Measurements from ENCODE around the gene AGT.
"Not testable (repeated sequence)": the region's sequence is repeated elsewhere in the genome, so short reads cannot be mapped to it uniquely, and the experiment has no call there.

Gene AGT

DNA sequence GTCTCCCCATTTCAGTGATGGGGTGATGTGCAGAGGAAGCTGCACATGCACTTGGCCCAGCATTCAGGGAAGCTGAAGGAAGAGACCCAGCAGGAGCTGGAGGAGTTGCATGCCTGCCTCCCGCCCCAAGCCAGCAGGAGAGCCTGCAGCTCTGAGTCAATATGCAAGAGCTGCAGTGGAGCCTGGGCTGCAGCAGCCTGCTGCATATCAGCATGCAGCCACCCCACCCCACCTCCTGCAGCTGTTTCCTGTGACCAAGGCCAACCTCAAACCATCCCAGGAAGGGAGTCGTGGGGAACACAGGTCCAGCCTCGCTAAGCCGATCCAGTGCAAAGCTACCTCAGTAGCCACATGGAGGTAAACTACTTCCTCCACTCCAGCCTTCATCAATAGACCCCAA, 18.9 kb downstream of the AGT start:
- FAIRE-seq (no peak), DNase-seq (ENCODE audit: extremely low spot score, insufficient read length, low read depth) (no peak)

DNA sequence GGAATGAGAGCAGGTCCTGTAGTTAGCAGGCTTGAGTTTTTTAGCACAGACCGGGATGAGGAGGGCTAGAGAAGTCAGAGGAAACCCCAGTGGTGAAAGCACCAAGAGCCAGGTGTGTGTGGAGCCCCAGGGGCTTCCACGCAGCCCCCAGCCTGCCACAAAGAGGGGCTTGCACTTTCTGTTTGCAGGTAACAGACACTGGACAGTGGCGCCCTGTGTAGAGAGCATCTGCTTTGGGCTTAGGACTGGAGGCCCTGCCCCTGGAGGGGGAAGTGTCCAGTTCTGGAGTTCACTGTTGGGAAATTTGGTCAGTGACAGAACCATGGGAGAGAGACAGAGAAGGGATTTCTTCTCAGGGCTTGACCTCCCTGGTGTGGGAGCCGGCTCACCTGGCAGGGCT, 19.5 kb downstream of the AGT start:
- DNase-seq (ENCODE audit: extremely low spot score, insufficient read length, low read depth) (no peak), FAIRE-seq (no peak)

DNA sequence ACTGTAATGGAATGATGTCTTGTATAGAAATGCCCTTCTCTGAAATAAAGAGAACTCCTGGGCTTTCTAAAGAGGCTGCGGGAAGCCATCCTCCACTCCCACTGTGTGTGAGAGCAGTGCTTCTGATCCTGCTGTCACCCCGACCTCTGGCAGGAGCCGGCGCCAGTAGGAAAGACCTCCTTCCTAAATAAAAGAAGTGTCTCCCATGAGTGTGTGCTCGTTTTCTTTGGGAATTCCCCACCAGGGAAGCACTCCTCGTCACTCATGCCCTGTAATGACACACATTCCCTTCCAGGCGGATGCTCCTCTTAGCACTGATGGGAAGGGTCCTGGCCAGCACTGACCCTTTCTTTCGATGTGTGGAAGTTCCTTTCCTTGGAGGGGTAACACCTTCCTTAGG, 20.1 kb downstream of the AGT start:
- DNase-seq (ENCODE audit: extremely low spot score, insufficient read length, low read depth) (no peak), FAIRE-seq (no peak)

DNA sequence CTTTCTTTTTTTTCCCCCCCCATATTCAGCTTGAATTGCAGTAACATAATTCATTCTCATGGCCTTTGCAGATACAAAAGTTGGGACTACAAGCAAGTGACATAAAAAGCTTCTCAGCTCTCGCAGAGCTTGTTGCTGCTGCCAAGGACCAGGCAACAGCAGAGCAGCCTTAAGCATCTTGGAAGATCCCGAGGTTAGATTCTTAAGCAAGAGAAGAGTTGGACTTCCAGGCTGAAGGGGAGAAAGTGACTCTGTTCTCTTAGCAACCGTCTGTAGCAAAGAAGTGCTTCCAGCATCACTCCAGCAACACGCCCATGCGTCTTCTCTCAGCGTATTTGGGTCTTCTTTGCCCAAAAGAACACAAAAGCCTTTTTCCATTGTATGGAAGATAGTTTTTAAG, 20.7 kb downstream of the AGT start:
- no peak for DNase-seq (ENCODE audit: extremely low spot score, insufficient read length, low read depth)
- FAIRE-seq = no peak

- no peak for FAIRE-seq
These were observed 22.3 kb downstream of the AGT start for GRCh38 chr1:230691615-230692014.

GRCh38 chr1:230690101-230690500, 23.8 kb downstream of the AGT start:
- no peak for FAIRE-seq
- no peak for DNase-seq (ENCODE audit: extremely low spot score, insufficient read length, low read depth)

More at GRCh38 chr1:230691615-230692014, 22.3 kb downstream of the AGT start:
- no peak for DNase-seq (ENCODE audit: extremely low spot score, insufficient read length, low read depth)

DNA sequence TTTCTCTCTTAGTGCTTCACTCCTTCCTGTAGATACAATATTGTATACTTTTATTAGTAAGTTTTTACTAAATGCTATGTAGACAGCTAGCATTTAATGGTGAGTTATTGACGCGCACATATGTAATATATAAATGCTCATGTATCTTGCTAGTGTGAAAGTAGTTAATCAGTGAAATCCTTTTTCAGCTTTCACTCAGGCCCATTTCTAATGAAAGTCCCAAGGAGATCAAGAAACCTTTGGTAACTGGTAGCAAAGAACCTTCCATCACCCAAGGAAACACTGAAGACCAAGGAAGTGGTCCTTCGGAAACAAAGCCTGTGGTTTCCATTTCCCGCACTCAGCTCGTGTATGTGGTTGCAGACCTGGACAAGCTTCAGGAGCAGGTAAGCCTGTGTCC, 27.2 kb downstream of the AGT start:
- FAIRE-seq (no peak), DNase-seq (ENCODE audit: extremely low spot score, insufficient read length, low read depth) (no peak)

- DNase-seq (ENCODE audit: extremely low spot score, insufficient read length, low read depth) = no peak
- FAIRE-seq = no peak
These were observed 28.9 kb downstream of the AGT start for GRCh38 chr1:230684998-230685397.

DNA sequence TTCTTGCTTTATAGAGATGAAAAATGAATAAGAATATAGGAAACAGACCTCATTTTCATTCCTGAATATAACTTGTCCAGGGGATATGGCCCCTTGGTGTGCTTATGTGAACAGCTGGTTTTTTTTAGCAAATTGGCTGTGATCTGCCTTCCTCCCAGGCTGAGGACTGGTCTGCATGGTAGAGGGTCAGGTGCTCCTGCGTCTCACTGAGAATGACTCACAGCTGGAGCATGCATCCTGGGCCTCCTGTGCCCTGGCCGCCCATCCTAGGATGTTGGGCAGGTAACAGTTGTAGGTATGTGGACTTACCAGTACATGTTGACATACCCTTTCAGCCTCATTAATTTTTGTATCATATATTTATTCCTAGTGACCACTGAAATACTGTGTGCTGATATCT, 29.8 kb downstream of the AGT start:
- no peak for DNase-seq (ENCODE audit: extremely low spot score, insufficient read length, low read depth)
- FAIRE-seq = no peak

- FAIRE-seq (no peak), DNase-seq (ENCODE audit: extremely low spot score, insufficient read length, low read depth) (no peak)
These were observed 30.9 kb downstream of the AGT start for GRCh38 chr1:230682882-230683610.

DNA sequence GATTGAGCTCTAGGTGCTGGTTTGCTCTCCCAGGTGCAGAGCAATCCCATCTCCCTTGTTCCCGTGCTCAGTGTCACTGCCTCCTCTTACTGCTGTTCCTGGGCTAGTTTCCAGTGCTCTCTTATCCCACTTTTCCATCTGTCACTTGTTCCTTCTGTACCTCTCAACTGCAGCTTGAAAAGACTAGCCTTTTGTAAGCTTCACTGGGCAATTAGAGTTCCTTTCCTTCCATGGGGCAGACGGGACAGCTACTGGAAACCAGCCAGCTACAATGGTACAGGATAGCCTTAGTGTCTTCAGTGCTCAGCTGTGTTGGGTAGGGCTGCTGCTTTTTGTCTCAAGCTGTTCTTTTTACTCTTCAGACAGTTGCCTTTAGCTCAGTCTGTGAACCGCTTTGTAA, 31.6 kb downstream of the AGT start:
- FAIRE-seq = no peak

DNA sequence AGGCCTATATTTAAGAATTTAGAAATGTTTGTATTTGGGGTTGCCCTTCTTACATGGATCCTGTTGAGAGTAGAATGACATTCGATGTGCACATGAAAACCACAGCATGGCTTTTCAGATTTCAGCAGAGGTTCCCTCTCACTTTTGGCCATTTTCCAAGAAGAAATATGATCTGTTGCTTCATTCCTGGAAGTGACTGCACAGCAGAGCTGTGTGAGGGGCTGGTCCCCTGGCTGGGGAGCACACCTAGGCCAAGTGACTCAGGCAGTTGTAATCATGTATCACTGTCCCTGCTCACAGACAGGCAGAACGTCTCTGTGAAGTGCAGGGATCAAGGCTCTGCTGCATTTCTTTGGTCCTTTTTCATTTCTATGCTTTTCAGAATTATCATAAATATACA, 32.3 kb downstream of the AGT start:
- no peak for DNase-seq (ENCODE audit: extremely low spot score, insufficient read length, low read depth)
- no peak for FAIRE-seq

More for the DNA sequence above, 31.6 kb downstream of the AGT start:
- DNase-seq (ENCODE audit: extremely low spot score, insufficient read length, low read depth) = no peak

DNA sequence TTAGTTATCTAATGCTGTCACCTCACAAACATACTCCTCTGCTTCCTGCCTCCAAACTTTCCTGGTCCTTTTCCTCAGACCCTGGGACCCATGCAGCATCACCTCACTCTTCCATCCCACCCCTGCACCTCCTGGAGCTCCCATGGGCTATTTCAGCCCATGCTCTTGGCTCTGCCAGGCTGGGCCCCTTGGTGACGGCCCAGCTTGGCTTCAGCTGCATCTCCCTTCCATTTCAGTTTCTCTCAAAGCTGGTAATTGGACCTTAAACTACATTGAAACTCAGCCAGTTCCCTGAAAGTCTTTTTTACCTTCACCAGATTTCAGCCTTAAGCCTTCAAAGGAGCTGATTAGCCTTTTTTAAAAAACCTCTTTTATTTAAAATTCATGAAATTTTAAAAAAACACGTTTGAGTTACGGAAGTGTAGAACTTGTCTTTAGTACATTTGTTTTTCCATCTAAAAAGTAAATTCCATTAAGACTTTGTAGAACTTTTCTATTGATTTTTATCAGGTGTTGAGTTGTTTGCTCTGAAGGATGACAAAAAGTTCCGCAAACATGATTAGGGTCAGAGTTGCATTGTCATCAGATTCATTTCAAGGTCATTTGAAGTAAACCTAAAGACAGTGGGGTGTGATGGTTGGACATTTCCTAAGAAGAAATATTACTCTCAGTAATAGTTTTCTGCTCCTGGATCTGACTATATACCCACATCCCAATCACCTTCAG, 33.5 kb downstream of the AGT start:
- DNase-seq (ENCODE audit: extremely low spot score, insufficient read length, low read depth) (no peak), FAIRE-seq (no peak)

DNA sequence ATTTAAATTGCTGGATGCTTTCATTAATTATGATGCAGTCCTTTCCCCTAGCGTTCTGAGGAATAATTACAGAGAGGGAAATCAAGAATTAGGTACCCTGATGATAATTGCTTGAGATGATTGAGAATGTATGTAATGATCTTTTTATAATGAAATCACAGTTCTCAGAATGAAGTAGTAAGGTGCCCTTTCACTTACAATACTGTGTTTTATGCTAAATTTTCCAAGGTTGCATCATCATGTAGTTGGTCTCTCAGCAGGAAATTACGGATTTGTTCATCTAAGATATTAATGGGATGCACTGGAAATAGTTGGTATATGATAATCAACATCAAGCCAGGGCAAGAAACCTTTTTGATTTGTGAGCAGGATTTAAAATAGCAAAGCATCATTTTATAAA, 34.1 kb downstream of the AGT start:
- DNase-seq (ENCODE audit: extremely low spot score, insufficient read length, low read depth) (no peak), FAIRE-seq (no peak)

DNA sequence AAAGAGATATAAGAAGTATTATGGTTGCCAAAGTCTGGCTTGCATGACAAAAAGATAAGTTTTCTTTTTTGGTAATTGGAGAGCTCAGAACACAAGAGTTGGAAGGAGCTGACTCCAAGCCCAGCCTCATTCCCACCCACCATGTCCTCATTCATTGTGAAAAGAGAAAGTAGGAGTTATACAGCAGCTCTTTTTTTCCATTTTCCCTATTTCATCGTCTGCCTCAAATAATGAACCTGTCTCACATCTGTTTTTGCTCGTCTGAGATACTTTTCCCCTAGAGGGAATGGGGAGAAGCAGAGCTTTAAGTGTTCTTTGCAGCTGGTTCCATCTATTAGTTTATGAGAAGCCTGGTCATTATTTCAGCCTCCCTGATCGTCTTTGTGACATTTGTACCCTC, 34.7 kb downstream of the AGT start:
- FAIRE-seq (no peak), DNase-seq (ENCODE audit: extremely low spot score, insufficient read length, low read depth) (no peak)

DNA sequence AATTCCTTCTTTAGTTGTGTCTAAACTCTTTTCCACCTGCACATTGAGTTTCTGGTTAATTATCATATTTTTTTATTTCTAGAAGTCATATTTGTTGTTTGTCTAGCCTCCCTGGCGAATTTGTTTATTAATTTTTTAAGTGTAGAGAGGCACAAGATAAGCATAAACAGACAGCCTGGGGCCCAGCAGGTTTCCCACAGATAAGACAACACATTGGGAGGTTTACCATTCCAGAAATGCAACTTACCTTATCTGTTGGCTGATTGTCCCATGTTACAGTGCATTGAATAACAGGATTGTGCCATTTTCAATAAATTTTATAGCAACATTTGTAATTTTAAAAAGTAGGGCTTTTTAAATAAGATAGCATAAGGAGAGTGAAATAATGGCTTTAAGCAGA, 36.7 kb downstream of the AGT start:
- DNase-seq (ENCODE audit: extremely low spot score, insufficient read length, low read depth) (no peak), FAIRE-seq (no peak)

DNA sequence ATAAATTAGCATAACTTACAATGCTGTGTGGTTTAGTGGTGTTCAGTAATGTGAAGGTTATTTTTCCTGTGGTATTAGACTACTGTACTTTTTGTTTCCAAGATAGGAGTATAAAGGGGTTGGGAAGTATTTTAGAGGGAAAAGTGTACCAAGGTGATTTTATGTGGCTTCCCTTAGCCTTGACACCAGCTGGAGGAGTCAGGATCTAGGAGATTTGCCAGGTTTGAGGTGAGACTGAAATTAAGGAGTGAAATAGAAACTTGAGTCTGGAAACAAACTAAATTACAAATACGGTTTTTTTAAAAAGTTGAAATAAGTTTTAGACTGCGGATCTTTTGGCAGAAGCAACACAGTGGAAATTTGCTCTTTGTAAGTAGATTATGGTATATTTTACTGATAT, 39.3 kb downstream of the AGT start:
- DNase-seq (ENCODE audit: extremely low spot score, insufficient read length, low read depth) = no peak
- FAIRE-seq = no peak

DNA sequence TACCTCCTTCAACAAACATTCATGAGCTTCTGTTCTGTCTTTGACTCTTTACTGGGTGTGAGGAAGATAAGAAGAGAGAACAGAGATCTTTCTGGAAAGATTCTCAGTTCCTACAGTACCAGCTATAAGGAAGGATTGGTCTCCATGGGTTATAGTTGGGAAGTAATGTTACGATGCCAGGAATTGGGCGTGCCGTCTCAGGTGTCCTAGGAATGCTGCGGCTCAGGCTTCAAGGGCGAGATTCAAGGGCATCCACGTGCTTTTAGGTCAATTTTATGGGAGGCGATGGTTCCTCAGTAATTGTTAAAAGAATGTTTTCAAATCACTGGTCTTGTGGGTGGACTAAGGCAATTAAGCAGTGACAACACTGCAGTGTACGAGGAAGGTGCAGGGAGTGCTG, 44.4 kb downstream of the AGT start:
- no peak for FAIRE-seq
- no peak for DNase-seq (ENCODE audit: extremely low spot score, insufficient read length, low read depth)

DNA sequence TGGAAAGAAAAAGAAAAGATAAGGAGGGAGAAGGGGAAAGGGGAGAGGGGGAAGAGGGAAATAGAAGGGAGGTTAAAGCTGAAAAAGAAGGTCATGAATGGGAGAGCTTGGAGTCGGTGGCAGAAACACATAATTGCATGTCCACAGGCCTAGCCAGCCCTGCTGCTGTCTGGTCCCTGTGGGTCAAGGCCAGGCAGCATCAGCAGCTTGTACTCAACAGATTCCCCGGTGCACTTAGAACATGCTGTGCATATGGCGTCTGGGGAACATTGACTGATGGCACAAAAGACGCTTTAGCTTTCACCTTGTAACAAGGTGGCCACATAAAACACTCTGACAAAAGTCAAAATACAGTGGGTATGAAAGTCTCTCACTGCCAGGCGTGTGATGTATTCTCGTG, 45.7 kb downstream of the AGT start:
- DNase-seq (ENCODE audit: extremely low spot score, insufficient read length, low read depth) (no peak), FAIRE-seq (no peak)

DNA sequence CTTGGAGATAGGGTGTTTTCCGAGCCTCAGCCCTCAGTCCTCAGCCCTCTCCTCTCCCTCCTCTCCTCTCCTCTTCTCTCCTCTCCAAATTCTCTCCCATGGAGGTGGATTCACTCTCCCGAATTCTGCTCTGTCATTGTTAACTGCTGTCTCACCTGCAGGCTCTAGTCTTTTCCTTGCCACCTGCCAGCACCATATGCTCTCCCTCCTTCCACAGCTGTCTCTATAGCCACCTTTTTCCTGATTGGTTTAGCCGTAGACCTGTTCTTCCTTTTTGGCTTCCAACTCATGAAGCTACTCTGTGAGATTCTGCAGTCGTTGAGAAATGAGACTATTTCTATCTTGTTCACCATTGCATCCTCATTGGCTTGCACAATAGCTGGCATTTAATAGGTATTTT, 51.9 kb downstream of the AGT start:
- FAIRE-seq (no peak), DNase-seq (ENCODE audit: extremely low spot score, insufficient read length, low read depth) (no peak)

DNA sequence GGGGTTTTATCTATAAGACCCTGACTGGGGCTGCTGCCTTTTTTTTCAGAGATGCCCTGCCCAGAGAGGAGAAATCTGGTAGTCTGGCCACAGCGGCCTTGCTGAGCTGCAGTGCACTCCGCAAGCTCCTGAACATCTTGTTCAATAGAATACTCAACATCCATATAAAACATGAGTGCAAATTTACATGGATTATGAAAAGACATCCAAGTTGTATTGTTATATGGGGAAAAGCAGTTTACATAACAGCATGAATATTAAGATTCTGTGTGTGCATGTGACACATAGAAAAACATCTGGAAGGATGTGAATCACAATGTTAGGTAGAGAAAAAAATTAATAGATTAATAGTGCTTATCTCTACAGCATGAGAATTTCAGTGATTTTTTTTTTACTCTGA, 55.2 kb downstream of the AGT start:
- DNase-seq (ENCODE audit: extremely low spot score, insufficient read length, low read depth) = no peak
- no peak for FAIRE-seq

GRCh38 chr1:230658103-230658502, 55.8 kb downstream of the AGT start:
- DNase-seq (ENCODE audit: extremely low spot score, insufficient read length, low read depth); FAIRE-seq: not testable (repeated sequence)

All from GM18507 (cell line).